Naive thymus-derived CD4-positive, alpha-beta T cell (primary cell): Measurements from ENCODE around the gene FEN1. TPM values are rescaled to one million over a fixed set of nuclear protein-coding genes. Genes with fewer than 3 reads are reported as not detected.

Source experiments
- ATAC-seq: fragments of 150-1000 bp; cut with Tn5 transposase; 2 replicates; pipeline ENCODE4 v1.10.0; 2021; ENCODE audit warnings: mild to moderate bottlenecking, moderate library complexity
- CTCF ChIA-PET: fragments of 350-600 bp; sonication (Branson Sonifier 250); formaldehyde crosslinking; loops from one replicate; lab custom pipeline; 2021; ENCODE audit warnings: antibody characterized with exemption; lab: Charles Lee
- POLR2A ChIA-PET: fragments of 350-600 bp; sonication (Branson Sonifier 250); formaldehyde crosslinking; loops from one replicate; lab custom pipeline; 2021; ENCODE audit warnings: antibody characterized with exemption, inconsistent platforms; lab: Charles Lee
- DNase-seq, 9 donors: peaks; one replicate each; pipeline versions ENCODE4 v3.0.0 to v3.0.0-alpha.2; 2020 to 2022; ENCODE audit warnings: mixed read lengths in 1 of 9
- H3K27ac ChIP-seq: one replicate; pipeline ENCODE4 v1.7.0; 2013; ENCODE audit warnings: mild to moderate bottlenecking, low read depth, low read length, moderate library complexity
- H3K27me3 ChIP-seq, 2 donors: one replicate each; pipeline ENCODE4 v1.7.0; 2013; ENCODE audit warnings: low read length in 2 of 2, mild to moderate bottlenecking in 2 of 2, moderate library complexity in 2 of 2; ENCODE audit not compliant: control insufficient read depth in 2 of 2, insufficient read depth in 2 of 2
- H3K36me3 ChIP-seq, 3 experiments: 1 replicate in 2 of 3; 2 replicates in 1 of 3; pipeline ENCODE4 v1.7.0; 2013; ENCODE audit warnings: low read length in 3 of 3, mild to moderate bottlenecking in 3 of 3, moderate library complexity in 1 of 3; ENCODE audit not compliant: insufficient read depth in 3 of 3, control insufficient read depth in 2 of 3
- H3K4me1 ChIP-seq, 2 donors: one replicate each; pipeline ENCODE4 v1.7.0; 2013; ENCODE audit warnings: low read length in 2 of 2, mild to moderate bottlenecking in 2 of 2, moderate library complexity in 1 of 2; ENCODE audit not compliant: control insufficient read depth in 2 of 2, insufficient read depth in 2 of 2
- H3K4me3 ChIP-seq: 2 replicates; pipeline ENCODE4 v1.7.0; 2013; ENCODE audit warnings: mild to moderate bottlenecking, low read length
- H3K9me3 ChIP-seq, 3 experiments: 1 replicate in 2 of 3; 2 replicates in 1 of 3; pipeline ENCODE4 v1.7.0; 2013; ENCODE audit warnings: low read length in 3 of 3; ENCODE audit not compliant: control insufficient read depth in 2 of 3
- H3K27ac Mint-ChIP-seq, 9 donors: one replicate each; pipeline ENCODE4 v1.8.0; 2020 to 2022; ENCODE audit warnings: mixed read lengths in 9 of 9, mild to moderate bottlenecking in 8 of 9, moderate library complexity in 5 of 9, inconsistent platforms in 2 of 9
- H3K27me3 Mint-ChIP-seq, 5 donors: one replicate each; pipeline ENCODE4 v1.8.0; 2021 to 2022; ENCODE audit warnings: mixed read lengths in 5 of 5, mild to moderate bottlenecking in 1 of 5
- H3K36me3 Mint-ChIP-seq, 5 donors: one replicate each; pipeline ENCODE4 v1.8.0; 2020 to 2022; ENCODE audit warnings: mixed read lengths in 5 of 5, mild to moderate bottlenecking in 3 of 5, inconsistent platforms in 1 of 5
- H3K4me1 Mint-ChIP-seq, 7 donors: one replicate each; pipeline ENCODE4 v1.8.0; 2020 to 2022; ENCODE audit warnings: mixed read lengths in 7 of 7, mild to moderate bottlenecking in 3 of 7, inconsistent platforms in 1 of 7
- H3K4me3 Mint-ChIP-seq, 10 donors: one replicate each; pipeline ENCODE4 v1.8.0; 2020 to 2022; ENCODE audit warnings: mild to moderate bottlenecking in 10 of 10, mixed read lengths in 10 of 10, moderate library complexity in 6 of 10, inconsistent platforms in 2 of 10
- H3K9me3 Mint-ChIP-seq, 11 donors: one replicate each; pipeline ENCODE4 v1.8.0; 2020 to 2022; ENCODE audit warnings: mixed read lengths in 11 of 11, mild to moderate bottlenecking in 4 of 11, inconsistent platforms in 1 of 11, moderate library complexity in 1 of 11
- intact Hi-C, 2 donors: fragments of 100-400 bp; cut with micrococcal nuclease; formaldehyde crosslinking; loops; one replicate each; pipeline ENCODE4 v1.15.1; 2023
- polyA plus RNA-seq, 2 donors: library from polyadenylated mRNA; unstranded; fragments of 300-500 nt; fragmentation: Illumina TruSeq; gene quantifications; one replicate each; pipeline ENCODE4 v1.2.3, GENCODE V29; 2021
- total RNA-seq, 6 experiments: library from RNA in 5 of 6; stranded (reverse) in 5 of 6; gene quantifications; 1 replicate in 5 of 6; 2 replicates in 1 of 6; pipeline ENCODE4 v1.2.3 and lab custom pipeline; 2021 to 2026

Gene FEN1
- total and polyA plus RNA-seq, 7 experiments from 2014 or later: 7.6 to 101 (median 10.3) TPM

DNA sequence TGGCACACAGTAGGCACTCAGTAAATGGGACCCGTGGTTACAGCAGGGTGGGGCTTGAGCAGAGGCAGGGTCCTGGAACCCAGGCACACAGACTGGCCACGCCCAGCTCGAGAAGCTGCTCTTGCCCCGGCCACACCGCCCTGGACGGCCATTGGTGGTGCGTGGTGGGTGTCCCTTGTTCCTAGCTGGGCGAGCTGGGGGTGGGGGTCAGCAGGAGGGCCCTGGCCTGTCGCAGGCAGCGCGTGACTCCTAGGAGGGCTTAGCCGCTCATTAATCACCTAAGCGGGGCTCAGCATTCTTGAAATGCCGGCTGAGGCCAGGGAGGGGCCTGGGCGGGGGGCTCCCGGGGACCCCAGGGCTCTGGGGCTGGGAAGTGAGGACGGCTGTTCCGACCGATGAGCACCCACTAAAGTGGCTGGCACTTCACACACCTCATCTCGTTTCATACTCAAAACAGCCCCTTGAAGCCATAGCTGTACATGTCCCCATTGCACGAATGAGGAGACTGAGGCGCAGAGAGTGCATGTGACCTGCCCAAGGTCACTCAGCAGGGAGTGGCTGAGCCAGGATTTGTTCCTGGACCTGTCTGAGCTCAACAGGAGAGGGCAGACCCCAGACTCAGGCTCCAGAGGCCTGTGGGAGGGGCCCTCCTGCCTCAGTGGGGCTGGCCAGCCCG lies 28.6 kb upstream of the FEN1 start:
- no peaks in the 10 kb centered on the region for H3K4me1 Mint-ChIP-seq
- no peak overlapping the region for H3K27ac Mint-ChIP-seq
- no peaks in the 10 kb centered on the region for H3K9me3 ChIP-seq
- H3K27ac ChIP-seq: no peak overlapping the region
- no peak overlapping the region for H3K4me3 ChIP-seq
- no peaks in the 10 kb centered on the region for H3K9me3 Mint-ChIP-seq
- no peak overlapping the region for H3K4me3 Mint-ChIP-seq
- no peaks in the 10 kb centered on the region for H3K36me3 Mint-ChIP-seq
- ChIA-PET CTCF (no interaction called here), POLR2A (no interaction called here)
- H3K27me3 ChIP-seq: no peaks in the 10 kb centered on the region
- H3K4me1 ChIP-seq: no peaks in the 10 kb centered on the region
- no peaks in the 10 kb centered on the region for H3K36me3 ChIP-seq
- peaks cover 0 to 6% (median 0%) of the 10 kb centered on the region in 5 donors for H3K27me3 Mint-ChIP-seq
- no peak for ATAC-seq
- no peak for DNase-seq
- intact Hi-C loops: no loop called here

DNA sequence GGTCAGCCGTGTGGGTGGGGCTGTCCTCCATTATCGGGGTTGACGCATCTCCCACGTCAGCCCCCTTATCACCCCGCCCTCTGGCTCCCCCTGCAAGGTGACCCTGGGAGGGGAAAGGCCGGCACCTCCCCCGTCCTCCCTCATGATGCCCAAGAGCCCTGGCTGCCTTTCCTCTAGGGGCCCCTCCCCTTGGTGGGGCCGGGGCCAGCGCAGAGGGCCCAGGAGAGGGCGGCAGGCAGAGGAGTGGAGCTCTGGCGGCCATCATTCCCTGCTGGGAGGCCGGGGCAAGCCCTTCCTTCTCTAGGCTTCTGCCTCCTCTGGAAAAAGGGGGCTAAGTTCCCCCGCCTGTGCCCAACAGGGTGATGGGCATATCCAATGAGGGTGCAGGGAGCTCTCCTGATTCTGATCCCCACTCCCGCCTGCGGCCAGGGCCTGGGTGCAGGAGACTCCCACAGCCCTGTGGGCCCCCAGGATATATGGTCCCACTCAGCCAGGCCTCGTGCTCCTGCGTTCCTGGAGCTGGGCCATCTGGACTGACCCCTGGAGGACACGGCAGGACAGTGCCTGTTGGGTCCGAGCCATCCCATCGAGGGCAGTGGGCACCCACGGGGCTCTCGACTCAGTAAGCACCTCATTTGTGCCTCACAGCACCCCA lies 28.0 kb upstream of the FEN1 start:
- Mint-ChIP-seq H3K27me3 (peaks cover 0 to 6% (median 0%) of the 10 kb centered on the region in 5 donors), H3K9me3 (no peaks in the 10 kb centered on the region), H3K4me3 (no peak overlapping the region), H3K4me1 (no peaks in the 10 kb centered on the region), H3K27ac (no peak overlapping the region), H3K36me3 (no peaks in the 10 kb centered on the region)
- intact Hi-C loops: no loop called here
- ChIA-PET POLR2A (no interaction called here), CTCF (no interaction called here)
- ATAC-seq (no peak), DNase-seq (no peak)
- Histone ChIP-seq H3K36me3 (no peaks in the 10 kb centered on the region), H3K4me3 (no peak overlapping the region), H3K27me3 (no peaks in the 10 kb centered on the region), H3K4me1 (no peaks in the 10 kb centered on the region), H3K9me3 (no peaks in the 10 kb centered on the region), H3K27ac (no peak overlapping the region)

DNA sequence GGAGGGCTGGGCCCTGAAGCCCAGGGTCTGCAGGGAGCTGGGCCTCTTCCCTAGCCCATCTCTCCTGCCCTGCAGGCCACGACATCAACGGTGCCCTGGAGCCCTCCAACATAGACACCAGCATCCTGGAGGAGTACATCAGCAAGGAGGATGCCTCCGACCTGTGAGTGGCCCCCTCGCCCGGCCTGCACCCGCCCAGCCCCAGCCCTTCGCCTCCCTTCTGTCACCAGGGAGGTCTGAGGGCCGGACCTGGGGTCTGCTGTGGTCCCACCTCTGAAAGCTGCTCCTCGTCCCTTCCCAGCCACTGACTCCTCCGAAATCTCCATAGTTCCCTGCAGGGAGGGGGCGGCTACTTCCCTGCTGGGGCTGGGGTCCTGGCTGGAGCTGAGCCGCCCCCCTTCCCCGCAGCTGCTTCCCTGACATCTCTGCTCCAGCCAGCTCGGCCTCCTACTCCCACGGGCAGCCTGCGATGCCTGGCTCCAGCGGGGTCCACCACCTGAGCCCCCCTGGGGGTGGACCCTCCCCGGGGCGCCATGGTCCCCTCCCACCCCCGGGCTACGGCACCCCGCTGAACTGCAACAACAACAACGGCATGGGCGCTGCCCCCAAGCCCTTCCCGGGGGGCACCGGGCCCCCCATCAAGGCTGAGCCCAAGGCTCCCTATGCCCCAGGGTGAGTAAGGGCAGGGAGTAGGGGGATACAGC lies 27.0 kb upstream of the FEN1 start:
- H3K27me3 Mint-ChIP-seq: peaks cover 0 to 6% (median 0%) of the 10 kb centered on the region in 5 donors
- H3K9me3 Mint-ChIP-seq: no peaks in the 10 kb centered on the region
- intact Hi-C loops: no loop called here
- no peak overlapping the region for H3K27ac Mint-ChIP-seq
- DNase-seq (no peak), ATAC-seq (no peak)
- H3K4me3 Mint-ChIP-seq: no peak overlapping the region
- Histone ChIP-seq H3K4me1 (no peaks in the 10 kb centered on the region), H3K4me3 (no peak overlapping the region), H3K9me3 (no peaks in the 10 kb centered on the region), H3K36me3 (no peaks in the 10 kb centered on the region), H3K27me3 (no peaks in the 10 kb centered on the region), H3K27ac (no peak overlapping the region)
- CTCF ChIA-PET: no interaction called here
- POLR2A ChIA-PET: no interaction called here
- H3K4me1 Mint-ChIP-seq: no peaks in the 10 kb centered on the region
- H3K36me3 Mint-ChIP-seq: no peaks in the 10 kb centered on the region

DNA sequence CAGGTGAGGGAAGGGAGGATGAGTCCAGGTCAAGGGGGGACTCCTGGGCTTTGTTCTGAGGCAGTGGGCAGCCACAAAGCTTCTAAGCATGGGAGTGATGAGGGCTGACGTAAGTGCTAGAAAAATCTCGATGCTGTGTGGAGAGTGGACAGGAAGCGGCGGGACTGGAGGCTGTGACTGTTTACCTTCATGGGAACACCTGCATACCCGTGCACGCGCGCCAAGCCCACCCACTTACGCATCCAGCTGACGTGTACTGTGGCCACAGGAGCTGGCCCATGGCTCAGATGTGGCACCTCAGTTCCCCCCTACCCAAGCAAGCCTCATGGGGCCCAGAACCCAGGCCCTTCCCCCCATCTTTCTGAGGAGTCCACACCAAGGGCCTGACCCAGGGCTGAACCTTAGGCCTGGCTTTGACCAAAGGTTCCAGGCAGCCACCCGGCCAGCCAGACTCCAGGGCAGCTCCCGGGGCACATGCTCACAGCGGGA lies 26.3 kb upstream of the FEN1 start:
- no peaks in the 10 kb centered on the region for H3K36me3 Mint-ChIP-seq
- H3K27ac Mint-ChIP-seq: no peak overlapping the region
- CTCF ChIA-PET: no interaction called here
- H3K9me3 Mint-ChIP-seq: no peaks in the 10 kb centered on the region
- Histone ChIP-seq H3K4me3 (no peak overlapping the region), H3K36me3 (no peaks in the 10 kb centered on the region), H3K27me3 (no peaks in the 10 kb centered on the region), H3K4me1 (no peaks in the 10 kb centered on the region), H3K27ac (no peak overlapping the region), H3K9me3 (no peaks in the 10 kb centered on the region)
- POLR2A ChIA-PET: no interaction called here
- no peak overlapping the region for H3K4me3 Mint-ChIP-seq
- H3K4me1 Mint-ChIP-seq: peaks cover 0 to 4% (median 0%) of the 10 kb centered on the region in 7 donors
- peaks cover 0 to 6% (median 0%) of the 10 kb centered on the region in 5 donors for H3K27me3 Mint-ChIP-seq
- intact Hi-C loops: no loop called here
- DNase-seq: no peak
- no peak for ATAC-seq

DNA sequence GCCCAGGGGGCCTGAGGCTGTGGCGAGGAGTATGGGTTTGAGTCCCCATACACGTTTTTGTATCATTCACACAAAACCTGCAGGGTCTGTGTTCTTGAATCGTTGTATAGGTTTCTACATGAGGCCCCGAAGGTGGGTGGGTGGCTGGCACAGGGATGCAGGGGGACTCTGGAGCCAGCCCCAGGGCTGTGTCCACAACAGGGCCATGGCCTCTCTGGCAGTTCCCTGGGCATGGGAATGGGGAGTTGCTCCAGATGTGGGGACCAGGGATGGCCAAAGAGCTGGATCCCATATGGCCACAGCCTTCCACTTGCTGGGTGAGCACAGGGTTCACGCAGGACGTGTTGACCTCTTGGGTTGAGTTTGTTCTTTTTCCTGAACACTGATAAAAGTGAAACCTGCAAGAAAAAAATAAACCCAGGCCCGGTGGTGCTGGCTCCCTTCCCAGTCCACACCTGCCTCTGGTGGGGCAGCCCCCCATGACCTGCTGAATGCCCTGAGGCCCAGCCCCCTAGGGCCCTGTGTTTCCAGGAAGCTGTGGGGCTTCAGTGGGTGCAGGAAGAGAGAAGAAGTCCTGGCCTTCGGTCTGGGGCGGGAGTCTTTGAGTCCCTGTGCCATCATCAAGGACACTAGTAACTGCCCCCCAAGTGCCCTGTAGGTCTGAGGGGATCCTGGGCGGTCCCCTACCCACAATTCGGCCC lies 24.2 kb upstream of the FEN1 start:
- H3K27ac Mint-ChIP-seq: peak overlapping the region in 1 of 9 donors; percentile 39

DNA sequence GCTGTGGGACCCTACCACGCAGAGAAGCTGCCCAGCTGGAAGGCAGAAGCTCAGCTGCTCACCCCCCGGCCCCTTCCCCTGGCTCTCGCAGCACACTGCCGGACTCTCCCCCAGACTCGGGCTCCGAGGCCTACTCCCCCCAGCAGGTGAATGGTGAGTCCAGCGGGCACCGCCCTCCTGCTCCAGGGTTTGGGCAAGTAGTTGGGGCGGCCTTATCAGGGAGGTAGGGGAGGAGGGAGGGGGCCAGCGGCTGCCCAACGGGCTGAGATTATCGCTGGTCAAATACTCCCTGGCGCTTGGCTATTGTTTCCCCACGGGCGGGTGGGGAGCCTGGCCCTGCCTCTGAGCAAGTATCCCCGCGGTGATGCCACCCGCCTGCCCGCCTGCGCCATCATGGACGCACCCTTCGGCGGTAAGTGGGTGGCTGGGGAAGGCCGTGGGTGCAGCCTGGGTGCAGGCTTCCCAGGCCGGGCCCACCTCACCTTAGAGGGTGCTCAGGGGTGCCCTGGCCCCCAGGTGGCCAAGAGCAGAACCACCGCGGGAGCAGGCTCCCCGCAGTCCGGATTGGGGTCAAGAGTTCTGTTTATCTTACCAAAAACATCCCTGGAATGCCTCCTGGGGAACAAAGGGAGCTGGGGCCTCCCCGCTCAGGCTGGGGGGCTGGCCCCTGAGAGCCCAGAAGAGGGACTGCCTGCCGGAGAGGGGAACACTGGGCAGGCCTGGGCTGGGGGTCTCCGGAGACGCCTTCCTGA lies 23.4 kb upstream of the FEN1 start:
- intact Hi-C loops: no loop called here
- ChIA-PET CTCF (no interaction called here), POLR2A (no interaction called here)
- ATAC-seq (no peak), DNase-seq (no peak)
- no peaks in the 10 kb centered on the region for H3K36me3 ChIP-seq
- H3K4me1 Mint-ChIP-seq: peaks cover 0 to 7% (median 0%) of the 10 kb centered on the region in 7 donors
- H3K27me3 Mint-ChIP-seq: no peaks in the 10 kb centered on the region
- peaks cover 0 to 7% of the 10 kb centered on the region in 2 donors for H3K4me1 ChIP-seq
- H3K9me3 ChIP-seq: no peaks in the 10 kb centered on the region
- H3K4me3 Mint-ChIP-seq: no peak overlapping the region
- H3K36me3 Mint-ChIP-seq: no peaks in the 10 kb centered on the region
- H3K27me3 ChIP-seq: no peaks in the 10 kb centered on the region
- no peaks in the 10 kb centered on the region for H3K9me3 Mint-ChIP-seq
- no peak overlapping the region for H3K4me3 ChIP-seq
- H3K27ac Mint-ChIP-seq: no peak overlapping the region
- H3K27ac ChIP-seq: no peak overlapping the region

More for the DNA sequence above, 24.2 kb upstream of the FEN1 start:
- H3K9me3 ChIP-seq: no peaks in the 10 kb centered on the region
- no peaks in the 10 kb centered on the region for H3K27me3 ChIP-seq
- DNase-seq: no peak
- peaks cover 0 to 7% of the 10 kb centered on the region in 2 donors for H3K4me1 ChIP-seq
- Mint-ChIP-seq H3K36me3 (no peaks in the 10 kb centered on the region), H3K9me3 (no peaks in the 10 kb centered on the region), H3K4me3 (no peak overlapping the region), H3K27me3 (no peaks in the 10 kb centered on the region), H3K4me1 (peaks cover 0 to 7% (median 0%) of the 10 kb centered on the region in 7 donors)
- POLR2A ChIA-PET: no interaction called here
- no peak overlapping the region for H3K4me3 ChIP-seq
- CTCF ChIA-PET: no interaction called here
- H3K27ac ChIP-seq: no peak overlapping the region
- no peak for ATAC-seq
- intact Hi-C loops: no loop called here
- H3K36me3 ChIP-seq: no peaks in the 10 kb centered on the region
